ENCODE data around the gene PCDHA10.
A peak's percentile ranks its signal among the peaks of the same experiment; 100 is the strongest.
"Not testable (repeated sequence)": the region's sequence is repeated elsewhere in the genome, so short reads cannot be mapped to it uniquely, and the experiment has no call there.

The PCDHA10 gene

DNA sequence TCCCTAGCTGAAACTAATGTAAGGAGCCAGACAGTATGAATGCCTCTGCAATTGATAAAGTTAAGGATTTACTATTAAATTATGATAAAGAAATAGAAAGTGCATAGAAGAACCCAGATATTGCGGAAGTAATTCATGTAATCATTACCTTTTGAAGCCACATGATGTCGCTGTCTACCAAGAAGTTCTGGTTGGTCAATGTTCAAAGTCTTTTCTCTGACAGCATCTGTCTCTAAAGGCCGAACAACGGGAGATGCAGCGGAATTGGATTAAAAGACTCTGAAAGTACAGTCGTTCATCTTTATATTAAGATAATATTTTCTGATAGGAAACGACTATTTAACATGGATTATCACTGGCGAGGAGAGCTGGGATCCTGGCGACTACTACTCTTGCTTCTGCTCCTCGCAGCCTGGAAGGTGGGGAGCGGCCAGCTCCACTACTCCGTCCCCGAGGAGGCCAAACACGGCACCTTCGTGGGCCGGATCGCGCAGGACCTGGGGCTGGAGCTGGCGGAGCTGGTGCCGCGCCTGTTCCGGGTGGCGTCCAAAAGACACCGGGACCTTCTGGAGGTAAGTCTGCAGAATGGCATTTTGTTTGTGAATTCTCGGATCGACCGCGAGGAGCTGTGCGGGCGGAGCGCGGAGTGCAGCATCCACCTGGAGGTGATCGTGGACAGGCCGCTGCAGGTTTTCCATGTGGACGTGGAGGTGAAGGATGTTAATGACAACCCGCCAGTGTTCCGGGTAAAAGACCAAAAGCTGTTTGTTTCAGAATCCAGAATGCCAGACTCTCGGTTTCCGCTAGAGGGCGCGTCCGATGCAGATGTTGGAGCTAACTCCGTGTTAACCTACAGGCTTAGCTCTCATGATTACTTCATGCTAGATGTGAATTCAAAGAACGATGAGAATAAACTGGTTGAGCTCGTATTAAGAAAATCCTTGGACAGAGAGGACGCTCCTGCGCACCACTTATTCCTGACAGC is 14.4 kb upstream of the PCDHA10 start, which contains the start of gene PCDHA8:
PCDHA8 (plus strand) TSS at position 210 of the 985 bp plus-strand sequence; CDS start at position 345, 135 bp downstream.
- no peak for DNase-seq (ENCODE audit: extremely low read depth, low read depth)
- TF ChIP-seq, protein P1, sequence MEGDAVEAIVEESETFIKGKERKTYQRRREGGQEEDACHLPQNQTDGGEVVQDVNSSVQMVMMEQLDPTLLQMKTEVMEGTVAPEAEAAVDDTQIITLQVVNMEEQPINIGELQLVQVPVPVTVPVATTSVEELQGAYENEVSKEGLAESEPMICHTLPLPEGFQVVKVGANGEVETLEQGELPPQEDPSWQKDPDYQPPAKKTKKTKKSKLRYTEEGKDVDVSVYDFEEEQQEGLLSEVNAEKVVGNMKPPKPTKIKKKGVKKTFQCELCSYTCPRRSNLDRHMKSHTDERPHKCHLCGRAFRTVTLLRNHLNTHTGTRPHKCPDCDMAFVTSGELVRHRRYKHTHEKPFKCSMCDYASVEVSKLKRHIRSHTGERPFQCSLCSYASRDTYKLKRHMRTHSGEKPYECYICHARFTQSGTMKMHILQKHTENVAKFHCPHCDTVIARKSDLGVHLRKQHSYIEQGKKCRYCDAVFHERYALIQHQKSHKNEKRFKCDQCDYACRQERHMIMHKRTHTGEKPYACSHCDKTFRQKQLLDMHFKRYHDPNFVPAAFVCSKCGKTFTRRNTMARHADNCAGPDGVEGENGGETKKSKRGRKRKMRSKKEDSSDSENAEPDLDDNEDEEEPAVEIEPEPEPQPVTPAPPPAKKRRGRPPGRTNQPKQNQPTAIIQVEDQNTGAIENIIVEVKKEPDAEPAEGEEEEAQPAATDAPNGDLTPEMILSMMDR (IDR thresholded peaks at IDR 0.05; ENCODE audit: low read depth, low read length) = peak; percentile 26

DNA sequence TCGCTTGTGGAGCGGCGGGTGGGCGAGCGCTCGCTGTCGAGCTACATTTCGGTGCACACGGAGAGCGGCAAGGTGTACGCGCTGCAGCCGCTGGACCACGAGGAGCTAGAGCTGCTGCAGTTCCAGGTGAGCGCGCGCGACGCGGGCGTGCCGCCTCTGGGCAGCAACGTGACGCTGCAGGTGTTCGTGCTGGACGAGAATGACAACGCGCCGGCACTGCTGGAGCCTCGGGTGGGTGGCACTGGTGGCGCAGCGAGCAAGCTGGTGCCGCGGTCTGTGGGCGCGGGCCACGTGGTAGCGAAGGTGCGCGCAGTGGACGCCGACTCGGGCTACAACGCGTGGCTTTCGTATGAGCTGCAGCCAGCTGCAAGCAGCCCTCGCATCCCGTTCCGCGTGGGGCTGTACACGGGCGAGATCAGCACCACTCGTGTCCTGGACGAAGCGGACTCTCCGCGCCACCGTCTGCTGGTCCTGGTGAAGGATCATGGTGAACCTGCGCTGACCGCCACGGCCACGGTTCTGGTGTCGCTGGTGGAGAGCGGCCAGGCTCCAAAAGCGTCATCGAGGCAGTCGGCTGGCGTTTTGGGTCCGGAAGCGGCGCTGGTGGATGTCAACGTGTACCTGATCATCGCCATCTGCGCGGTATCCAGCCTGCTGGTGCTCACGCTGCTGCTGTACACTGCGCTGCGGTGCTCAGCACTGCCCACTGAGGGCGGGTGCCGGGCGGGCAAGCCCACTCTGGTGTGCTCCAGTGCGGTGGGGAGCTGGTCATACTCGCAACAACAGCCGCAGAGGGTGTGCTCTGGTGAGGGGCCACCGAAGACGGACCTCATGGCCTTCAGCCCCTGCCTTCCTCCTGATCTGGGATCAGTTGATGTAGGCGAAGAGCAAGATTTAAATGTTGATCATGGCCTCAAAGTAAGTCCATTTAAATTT is 12.6 kb upstream of the PCDHA10 start:
- TF ChIP-seq, protein P1 (IDR thresholded peaks at IDR 0.05; ENCODE audit: low read depth, low read length) = no peak

DNA sequence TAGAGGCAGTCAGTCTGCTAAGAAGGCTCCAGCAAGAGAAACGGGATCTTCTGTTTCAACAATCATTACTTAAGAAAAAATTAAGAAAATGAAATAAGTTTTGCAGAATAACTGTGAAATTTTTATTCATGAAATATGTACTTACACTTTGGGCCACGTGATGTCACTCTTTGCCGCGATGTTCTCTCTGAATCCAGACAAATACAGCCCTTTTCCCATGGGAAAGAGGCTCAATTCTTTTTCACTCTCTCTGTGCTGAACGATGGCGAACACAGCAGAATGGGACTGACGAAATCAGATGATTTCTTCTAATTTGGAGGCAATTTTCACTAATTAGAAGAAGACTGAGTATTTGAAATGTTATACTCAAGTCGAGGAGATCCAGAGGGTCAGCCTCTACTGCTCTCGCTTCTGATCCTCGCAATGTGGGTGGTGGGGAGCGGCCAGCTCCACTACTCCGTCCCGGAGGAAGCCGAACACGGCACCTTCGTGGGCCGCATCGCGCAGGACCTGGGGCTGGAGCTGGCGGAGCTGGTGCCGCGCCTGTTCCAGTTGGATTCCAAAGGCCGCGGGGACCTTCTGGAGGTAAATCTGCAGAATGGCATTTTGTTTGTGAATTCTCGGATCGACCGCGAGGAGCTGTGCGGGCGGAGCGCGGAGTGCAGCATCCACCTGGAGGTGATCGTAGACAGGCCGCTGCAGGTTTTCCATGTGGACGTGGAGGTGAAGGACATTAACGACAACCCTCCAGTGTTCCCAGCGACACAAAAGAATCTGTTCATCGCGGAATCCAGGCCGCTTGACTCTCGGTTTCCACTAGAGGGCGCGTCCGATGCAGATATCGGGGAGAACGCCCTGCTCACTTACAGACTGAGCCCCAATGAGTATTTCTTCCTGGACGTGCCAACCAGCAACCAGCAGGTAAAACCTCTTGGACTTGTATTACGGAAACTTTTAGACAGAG is 7.3 kb upstream of the PCDHA10 start, which contains the start of gene PCDHA9:
PCDHA9 (plus strand) TSS at position 244 of the 964 bp plus-strand sequence; CDS start at position 358, 114 bp downstream.
- DNase-seq (ENCODE audit: extremely low read depth, low read depth) = not testable (repeated sequence)

More for the DNA sequence above, 12.6 kb upstream of the PCDHA10 start:
- no peak for DNase-seq (ENCODE audit: extremely low read depth, low read depth)

DNA sequence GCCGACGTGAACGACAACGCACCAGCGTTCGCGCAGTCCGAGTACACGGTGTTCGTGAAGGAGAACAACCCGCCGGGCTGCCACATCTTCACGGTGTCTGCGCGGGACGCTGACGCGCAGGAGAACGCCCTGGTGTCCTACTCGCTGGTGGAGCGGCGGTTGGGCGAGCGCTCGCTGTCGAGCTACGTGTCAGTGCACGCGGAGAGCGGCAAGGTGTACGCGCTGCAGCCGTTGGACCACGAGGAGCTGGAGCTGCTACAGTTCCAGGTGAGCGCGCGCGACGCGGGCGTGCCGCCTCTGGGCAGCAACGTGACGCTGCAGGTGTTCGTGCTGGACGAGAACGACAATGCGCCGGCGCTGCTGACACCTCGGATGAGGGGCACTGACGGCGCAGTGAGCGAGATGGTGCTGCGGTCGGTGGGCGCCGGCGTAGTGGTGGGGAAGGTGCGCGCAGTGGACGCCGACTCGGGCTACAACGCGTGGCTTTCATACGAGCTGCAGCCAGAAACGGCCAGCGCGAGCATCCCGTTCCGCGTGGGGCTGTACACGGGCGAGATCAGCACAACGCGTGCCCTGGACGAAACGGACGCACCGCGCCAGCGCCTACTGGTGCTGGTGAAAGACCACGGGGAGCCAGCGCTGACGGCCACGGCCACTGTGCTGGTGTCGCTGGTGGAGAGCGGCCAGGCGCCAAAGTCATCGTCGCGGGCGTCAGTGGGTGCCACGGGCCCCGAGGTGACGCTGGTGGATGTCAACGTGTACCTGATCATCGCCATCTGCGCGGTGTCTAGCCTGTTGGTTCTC is 5.7 kb upstream of the PCDHA10 start:
- DNase-seq (ENCODE audit: extremely low read depth, low read depth) = not testable (repeated sequence)

DNA sequence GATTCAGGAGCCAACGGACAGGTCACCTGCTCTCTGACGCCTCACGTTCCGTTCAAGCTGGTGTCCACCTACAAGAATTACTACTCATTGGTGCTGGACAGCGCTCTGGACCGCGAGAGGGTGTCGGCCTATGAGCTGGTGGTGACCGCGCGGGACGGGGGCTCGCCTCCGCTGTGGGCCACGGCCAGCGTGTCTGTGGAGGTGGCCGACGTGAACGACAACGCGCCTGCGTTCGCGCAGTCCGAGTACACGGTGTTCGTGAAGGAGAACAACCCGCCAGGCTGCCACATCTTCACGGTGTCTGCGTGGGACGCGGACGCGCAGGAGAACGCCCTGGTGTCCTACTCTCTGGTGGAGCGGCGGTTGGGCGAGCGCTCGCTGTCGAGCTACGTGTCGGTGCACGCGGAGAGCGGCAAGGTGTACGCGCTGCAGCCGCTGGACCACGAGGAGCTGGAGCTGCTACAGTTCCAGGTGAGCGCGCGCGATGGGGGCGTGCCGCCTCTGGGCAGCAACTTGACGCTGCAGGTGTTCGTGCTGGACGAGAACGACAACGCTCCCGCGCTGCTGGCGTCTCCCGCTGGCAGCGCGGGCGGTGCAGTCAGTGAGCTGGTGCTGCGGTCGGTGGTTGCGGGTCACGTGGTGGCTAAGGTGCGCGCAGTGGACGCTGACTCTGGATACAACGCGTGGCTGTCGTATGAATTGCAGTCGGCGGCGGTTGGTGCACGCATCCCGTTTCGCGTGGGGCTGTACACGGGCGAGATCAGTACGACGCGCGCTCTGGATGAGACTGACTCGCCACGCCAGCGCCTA is 1.7 kb downstream of the PCDHA10 start:
- DNase-seq (ENCODE audit: extremely low read depth, low read depth) = no peak
- TF ChIP-seq, protein P1 (IDR thresholded peaks at IDR 0.05; ENCODE audit: low read depth, low read length) = no peak

DNA sequence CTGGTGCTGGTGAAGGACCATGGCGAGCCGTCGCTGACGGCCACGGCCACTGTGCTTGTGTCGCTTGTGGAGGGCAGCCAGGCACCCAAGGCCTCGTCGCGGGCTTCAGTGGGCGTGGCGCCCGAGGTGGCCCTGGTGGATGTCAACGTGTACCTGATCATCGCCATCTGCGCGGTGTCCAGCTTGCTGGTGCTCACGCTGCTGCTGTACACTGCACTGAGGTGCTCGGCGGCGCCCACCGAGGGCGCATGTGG is 2.2 kb downstream of the PCDHA10 start:
- no peak for DNase-seq (ENCODE audit: extremely low read depth, low read depth)
- TF ChIP-seq, protein P1 (IDR thresholded peaks at IDR 0.05; ENCODE audit: low read depth, low read length) = no peak

Measured in AG09319 (cell line).